H1 (cell line): Measurements from ENCODE around the gene FBXO44. TPM values are rescaled to one million over a fixed set of nuclear protein-coding genes. Genes with fewer than 3 reads are reported as not detected.

ENCODE experiments used
- CTCF ChIA-PET: fragments of 300-600 bp; sonication (Branson Sonifier 250); formaldehyde crosslinking; loops from one replicate; lab custom pipeline; 2021; ENCODE audit not compliant: partially characterized antibody; lab: Charles Lee
- POLR2A ChIA-PET: fragments of 300-600 bp; sonication (Branson Sonifier 250); formaldehyde crosslinking; loops from one replicate; lab custom pipeline; 2021; ENCODE audit warnings: inconsistent platforms; ENCODE audit not compliant: partially characterized antibody; lab: Charles Lee
- DNase-seq, 2 experiments: peaks; one replicate each; pipeline versions ENCODE4 v3.0.0 to v3.0.0-alpha.2; 2010 to 2022; ENCODE audit warnings: low spot score in 2 of 2, low read depth in 1 of 2, mixed read lengths in 1 of 2
- FAIRE-seq: peaks from 2 replicates; lab custom pipeline; 2011; peaks lifted over from hg19 to GRCh38; lab: Jason Lieb, UNC
- H2AFZ ChIP-seq: 2 replicates; pipeline ENCODE4 v1.8.1; 2012; ENCODE audit warnings: low read length, inconsistent platforms
- H2AK5ac ChIP-seq: 2 replicates; pipeline ENCODE4 v1.6.1; 2013; ENCODE audit warnings: low read depth, low read length
- H2BK120ac ChIP-seq: replicated peaks from 2 replicates; pipeline ENCODE3; 2013; ENCODE audit warnings: low read depth, low read length, inconsistent platforms
- H2BK12ac ChIP-seq: 2 replicates; pipeline ENCODE4 v1.6.1; 2013; ENCODE audit warnings: low read depth, low read length
- H2BK15ac ChIP-seq: 2 replicates; pipeline ENCODE4 v1.6.1; 2013; ENCODE audit warnings: low read length
- H2BK20ac ChIP-seq: 2 replicates; pipeline ENCODE4 v1.6.1; 2013; ENCODE audit warnings: low read length
- H2BK5ac ChIP-seq: 2 replicates; pipeline ENCODE4 v1.6.1; 2013; ENCODE audit warnings: low read depth, low read length
- H3K14ac ChIP-seq: 2 replicates; pipeline ENCODE4 v1.6.1; 2013; ENCODE audit warnings: inconsistent platforms; ENCODE audit not compliant: insufficient read length
- H3K18ac ChIP-seq: 2 replicates; pipeline ENCODE4 v1.6.1; 2013; ENCODE audit warnings: low read length; ENCODE audit errors: extremely low read depth
- H3K23ac ChIP-seq: 2 replicates; pipeline ENCODE4 v1.6.1; 2013; ENCODE audit warnings: inconsistent platforms; ENCODE audit not compliant: insufficient read length
- H3K23me2 ChIP-seq: 2 replicates; pipeline ENCODE4 v1.6.1; 2013; ENCODE audit warnings: low read depth, low read length
- H3K27ac ChIP-seq: 2 replicates; pipeline ENCODE4 v1.6.1; 2011; ENCODE audit warnings: low read depth, low read length, inconsistent platforms
- H3K27me3 ChIP-seq, 4 experiments: replicated peaks in 1 of 4; 1 replicate in 1 of 4; 2 replicates in 3 of 4; pipeline versions ENCODE4 v1.6.1 to v1.8.1; 2011 to 2013; ENCODE audit warnings: low read length in 3 of 4, mild to moderate bottlenecking in 3 of 4, inconsistent platforms in 2 of 4, mixed read lengths in 2 of 4, moderate library complexity in 1 of 4; ENCODE audit not compliant: control insufficient read depth in 3 of 4, insufficient read depth in 3 of 4; ENCODE audit errors: extremely low read depth in 1 of 4
- H3K36me3 ChIP-seq, 4 experiments: 2 replicates each; pipeline versions ENCODE4 v1.6.1 to v1.8.1; 2011 to 2013; ENCODE audit warnings: mild to moderate bottlenecking in 4 of 4, low read length in 3 of 4, moderate library complexity in 2 of 4, control low read depth in 1 of 4, inconsistent platforms in 1 of 4; ENCODE audit not compliant: insufficient read depth in 4 of 4, control insufficient read depth in 2 of 4
- H3K4ac ChIP-seq: replicated peaks from 2 replicates; pipeline ENCODE3; 2013; ENCODE audit warnings: low read length, low read depth, mixed read lengths, inconsistent platforms; ENCODE audit not compliant: insufficient read length
- H3K4me1 ChIP-seq, 4 experiments: replicated peaks in 1 of 4; 1 replicate in 1 of 4; 2 replicates in 3 of 4; pipeline versions ENCODE4 v1.6.1 to v1.8.1; 2011 to 2013; ENCODE audit warnings: low read length in 3 of 4, inconsistent platforms in 2 of 4, mixed read lengths in 1 of 4; ENCODE audit not compliant: insufficient read depth in 4 of 4, control insufficient read depth in 3 of 4
- H3K4me2 ChIP-seq, 2 experiments: 2 replicates each; pipeline versions ENCODE4 v1.6.1 to v1.8.1; 2011 to 2013; ENCODE audit warnings: low read depth in 2 of 2, low read length in 2 of 2, control low read depth in 1 of 2, inconsistent platforms in 1 of 2, mild to moderate bottlenecking in 1 of 2; ENCODE audit not compliant: insufficient read depth in 1 of 2
- H3K4me3 ChIP-seq, 4 experiments: fragments of 200-600, 300-600 bp in 1 of 4; sonication (generic), shearing (Covaris generic), sonication (Bioruptor Twin) in 1 of 4; 2 replicates each; pipeline versions ENCODE4 v1.5.1 to v1.8.1; 2011 to 2016; ENCODE audit warnings: low read length in 4 of 4, low read depth in 3 of 4, control low read depth in 2 of 4, inconsistent platforms in 2 of 4, mild to moderate bottlenecking in 2 of 4, mixed read lengths in 1 of 4, moderate library complexity in 1 of 4; ENCODE audit not compliant: insufficient read depth in 2 of 4; ENCODE audit errors: extremely low read depth in 1 of 4
- H3K56ac ChIP-seq: replicated peaks from 2 replicates; pipeline ENCODE3; 2013; ENCODE audit warnings: low read depth, mild to moderate bottlenecking, mixed read lengths, low read length, inconsistent platforms; ENCODE audit not compliant: insufficient read length
- H3K79me1 ChIP-seq: 2 replicates; pipeline ENCODE4 v1.6.1; 2013; ENCODE audit warnings: low read depth, low read length, control low read depth
- H3K79me2 ChIP-seq, 2 experiments: 2 replicates each; pipeline versions ENCODE4 v1.6.1 to v1.8.1; 2012 to 2013; ENCODE audit warnings: low read length in 2 of 2, mild to moderate bottlenecking in 2 of 2, inconsistent platforms in 1 of 2; ENCODE audit not compliant: insufficient read depth in 2 of 2, control insufficient read depth in 1 of 2
- H3K9ac ChIP-seq, 4 experiments: replicated peaks in 1 of 4; 1 replicate in 1 of 4; 2 replicates in 3 of 4; pipeline versions ENCODE4 v1.6.1 to v1.8.1; 2011 to 2013; ENCODE audit warnings: low read depth in 3 of 4, low read length in 3 of 4, control low read depth in 2 of 4, mild to moderate bottlenecking in 2 of 4, moderate library complexity in 2 of 4, inconsistent platforms in 1 of 4; ENCODE audit errors: extremely low read depth in 1 of 4
- H3K9me3 ChIP-seq, 2 experiments: 2 replicates each; pipeline versions ENCODE4 v1.6.1 to v1.8.1; 2012 to 2013; ENCODE audit warnings: mild to moderate bottlenecking in 2 of 2, moderate library complexity in 2 of 2, control low read depth in 1 of 2, inconsistent platforms in 1 of 2, low read depth in 1 of 2, low read length in 1 of 2, mixed read lengths in 1 of 2; ENCODE audit not compliant: insufficient read depth in 2 of 2
- H4K20me1 ChIP-seq, 2 experiments: replicated peaks in 1 of 2; 2 replicates each; pipeline versions ENCODE3 to v1.8.1; 2011 to 2013; ENCODE audit warnings: inconsistent platforms in 2 of 2, low read length in 2 of 2, mild to moderate bottlenecking in 1 of 2; ENCODE audit not compliant: insufficient read depth in 2 of 2, control insufficient read depth in 1 of 2
- H4K5ac ChIP-seq: 2 replicates; pipeline ENCODE4 v1.6.1; 2013; ENCODE audit warnings: low read length, low read depth, mixed read lengths, inconsistent platforms; ENCODE audit not compliant: insufficient read length
- H4K8ac ChIP-seq: 2 replicates; pipeline ENCODE4 v1.8.0; 2013; ENCODE audit warnings: mild to moderate bottlenecking, moderate library complexity, low read length, inconsistent platforms; ENCODE audit not compliant: insufficient read depth; ENCODE audit errors: extremely low read depth
- H4K91ac ChIP-seq: replicated peaks from 2 replicates; pipeline ENCODE3; 2013; ENCODE audit warnings: low read length, mixed read lengths, inconsistent platforms; ENCODE audit not compliant: insufficient read length
- BACH1 ChIP-seq: IDR thresholded peaks from 2 replicates; pipeline ENCODE4 v1.6.1; 2012; ENCODE audit warnings: low read length, improper control_type of control experiment
- BRCA1 ChIP-seq: IDR thresholded peaks from 2 replicates; pipeline ENCODE4 v1.6.1; 2012; ENCODE audit warnings: low read depth, low read length, improper control_type of control experiment
- EZH2 ChIP-seq: fragments of 200-600 bp; sonication (generic); IDR thresholded peaks from 2 replicates; pipeline ENCODE4 v1.7.1; 2012; ENCODE audit warnings: low read depth, mild to moderate bottlenecking, moderate library complexity, low read length, inconsistent platforms; ENCODE audit not compliant: severe bottlenecking
- JUN ChIP-seq: IDR thresholded peaks from 2 replicates; pipeline ENCODE4 v1.6.1; 2011; ENCODE audit warnings: low read depth, mild to moderate bottlenecking, improper control_type of control experiment, low read length
- POU5F1 ChIP-seq: IDR thresholded peaks from 2 replicates; pipeline ENCODE4 v1.6.1; 2011; ENCODE audit warnings: low read depth, mild to moderate bottlenecking, low read length, moderate library complexity
- SIRT6 ChIP-seq: IDR thresholded peaks from one replicate; pipeline ENCODE4 v1.7.1; 2012; ENCODE audit warnings: low read length, inconsistent platforms
- TAF7 ChIP-seq: optimal IDR thresholded peaks from 2 replicates; pipeline ENCODE3; 2011; ENCODE audit warnings: low read depth, mild to moderate bottlenecking, inconsistent platforms, low read length, moderate library complexity, borderline replicate concordance
- TCF12 ChIP-seq: IDR thresholded peaks from 2 replicates; pipeline ENCODE4 v1.6.1; 2011; ENCODE audit warnings: low read depth, mild to moderate bottlenecking, low read length
- ZNF274 ChIP-seq: IDR thresholded peaks from 2 replicates; pipeline ENCODE4 v1.7.0; 2012; ENCODE audit warnings: low read length, borderline replicate concordance; ENCODE audit errors: extremely low read depth
- WGBS, 2 experiments: shearing (Covaris generic) in 1 of 2; methylation state at CpG; one replicate each; pipeline versions ENCODE4 v1.1.6 to v1.1.7; 2013 to 2015; ENCODE audit warnings: low lambda C conversion rate in 2 of 2, mixed read lengths in 2 of 2, inconsistent platforms in 1 of 2, low coverage in 1 of 2, missing lambda C conversion rate in 1 of 2; ENCODE audit not compliant: insufficient replicate concordance in 2 of 2, insufficient coverage in 1 of 2, insufficient read length in 1 of 2; ENCODE audit errors: extremely low coverage in 1 of 2, missing lambda C conversion rate in 1 of 2; 5-methylcytosine and 5-hydroxymethylcytosine counted together
- polyA plus RNA-seq, 7 experiments: library from polyadenylated mRNA; depleted of rRNA in 3 of 7; stranded (reverse) in 5 of 7; unstranded in 2 of 7; fragments of >200 nt in 5 of 7; fragments of 200-250 nt in 2 of 7; gene quantifications; 1 replicate in 5 of 7; 2 replicates in 1 of 7; 4 replicates in 1 of 7; pipeline versions ENCODE4 v1.2.1 to v1.2.3, GENCODE V29; 2011 to 2013; ENCODE audit warnings: missing spikeins in 2 of 7, mixed read lengths in 2 of 7
- total RNA-seq: library from RNA; stranded (reverse); fragmentation: NEBNext Ultra II Directional; extraction: Animal tissue kit (Norgen Biotek cat#: 25700); gene quantifications from 2 replicates; pipeline ENCODE4 v1.2.1, GENCODE V29; 2021
- TF ChIP-seq, protein P1 (sequence below), 3 experiments: IDR thresholded peaks; 1 replicate in 2 of 3; 2 replicates in 1 of 3; pipeline versions ENCODE4 v1.5.1 to v1.6.1; 2011; ENCODE audit warnings: low read length in 3 of 3, mild to moderate bottlenecking in 3 of 3, inconsistent platforms in 2 of 3, low read depth in 1 of 3, moderate library complexity in 1 of 3; ENCODE audit not compliant: insufficient read depth in 1 of 3; ENCODE audit errors: control extremely low read depth in 1 of 3
- TF ChIP-seq, protein P2 (sequence below): IDR thresholded peaks from 2 replicates; pipeline ENCODE4 v1.6.1; 2011; ENCODE audit warnings: low read depth, mild to moderate bottlenecking, low read length; ENCODE audit not compliant: insufficient read depth

FBXO44 gene
- total and polyA plus RNA-seq, 2 of the 8 experiments (the other 6 are each of a cell fraction or from before 2014, with no cell fraction given): 27.0 to 27.2 TPM

DNA sequence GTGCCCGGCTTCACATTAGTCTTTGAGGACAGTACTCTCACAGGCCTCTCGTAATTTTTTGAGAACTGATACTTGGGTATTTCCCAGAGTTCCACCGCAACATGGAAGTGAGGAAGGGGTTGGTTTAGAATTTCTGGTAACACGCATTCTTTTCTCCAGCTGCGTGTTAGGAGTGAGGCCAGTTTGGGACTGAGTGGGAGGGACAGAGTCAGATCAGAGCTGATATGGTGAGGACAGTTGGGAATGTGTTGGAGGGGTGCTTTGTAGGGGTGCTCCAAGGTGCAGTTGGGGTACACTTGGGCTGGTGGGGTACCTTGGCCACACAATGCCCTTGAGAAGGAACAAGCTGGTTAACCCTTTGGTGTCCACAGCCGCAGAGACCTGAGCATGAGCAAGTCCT is 16.1 kb downstream of the FBXO44 start:
- H4K8ac ChIP-seq: no peak overlapping the region; the same call in 1 of the 2 replicates
- no peak overlapping the region for H4K91ac ChIP-seq
- no peak overlapping the region for H3K4ac ChIP-seq
- DNase-seq: no peak
- H3K36me3 ChIP-seq: peaks cover 25 to 67% (median 40%) of the 10 kb centered on the region in 4 experiments
- H3K23ac ChIP-seq: no peak overlapping the region
- H2BK12ac ChIP-seq: no peak overlapping the region
- H2AFZ ChIP-seq: no peak overlapping the region
- no peak overlapping the region for H2BK5ac ChIP-seq
- no peak overlapping the region for H2BK120ac ChIP-seq
- no peak overlapping the region for H4K5ac ChIP-seq
- no peak overlapping the region for H3K4me2 ChIP-seq
- no peak overlapping the region for H3K9ac ChIP-seq
- ChIA-PET POLR2A (interaction anchor here (0.9 to 32.0 kb wide), 5 partner anchors 2 to 132 kb away, joined by 3 to 1025 read pairs (median 6); partner anchors contain the start of genes DRAXIN, FBXO6 and MAD2L2), CTCF (interaction anchor here (1.1 to 21.6 kb wide), 5 partner anchors 11 to 115 kb away, joined by 3 to 266 read pairs (median 8); no protein-coding TSS in a partner anchor)
- H3K9me3 ChIP-seq: no peaks in the 10 kb centered on the region
- no peaks in the 10 kb centered on the region for H3K23me2 ChIP-seq
- no peak overlapping the region for H2BK15ac ChIP-seq
- no peak overlapping the region for H3K4me3 ChIP-seq
- H3K18ac ChIP-seq: no peak overlapping the region
- WGBS, 2 experiments: 88% methylated on average over 6 of the region's 6 CpGs; no CpG with 5 or more reads in 1 of the 2 experiments
- no peak overlapping the region for H2BK20ac ChIP-seq
- H3K4me1 ChIP-seq: no peaks in the 10 kb centered on the region; a peak in 2 of 7 replicates
- FAIRE-seq: no peak
- no peak overlapping the region for H2AK5ac ChIP-seq
- peaks cover 22 to 31% of the 10 kb centered on the region in 2 experiments for H4K20me1 ChIP-seq
- no peaks in the 10 kb centered on the region for H3K79me2 ChIP-seq
- H3K27ac ChIP-seq: no peak overlapping the region
- H3K14ac ChIP-seq: no peak overlapping the region
- no peak overlapping the region for H3K56ac ChIP-seq
- H3K79me1 ChIP-seq: peaks cover 5% of the 10 kb centered on the region; the same call in 1 of the 2 replicates
- no peaks in the 10 kb centered on the region for H3K27me3 ChIP-seq
- TF ChIP-seq ZNF274 (no peak), TAF7 (no peak), JUN (no peak), EZH2 (no peak), POU5F1 (no peak), BRCA1 (no peak), TCF12 (no peak), BACH1 (no peak), SIRT6 (no peak)
- TF ChIP-seq, protein P1, sequence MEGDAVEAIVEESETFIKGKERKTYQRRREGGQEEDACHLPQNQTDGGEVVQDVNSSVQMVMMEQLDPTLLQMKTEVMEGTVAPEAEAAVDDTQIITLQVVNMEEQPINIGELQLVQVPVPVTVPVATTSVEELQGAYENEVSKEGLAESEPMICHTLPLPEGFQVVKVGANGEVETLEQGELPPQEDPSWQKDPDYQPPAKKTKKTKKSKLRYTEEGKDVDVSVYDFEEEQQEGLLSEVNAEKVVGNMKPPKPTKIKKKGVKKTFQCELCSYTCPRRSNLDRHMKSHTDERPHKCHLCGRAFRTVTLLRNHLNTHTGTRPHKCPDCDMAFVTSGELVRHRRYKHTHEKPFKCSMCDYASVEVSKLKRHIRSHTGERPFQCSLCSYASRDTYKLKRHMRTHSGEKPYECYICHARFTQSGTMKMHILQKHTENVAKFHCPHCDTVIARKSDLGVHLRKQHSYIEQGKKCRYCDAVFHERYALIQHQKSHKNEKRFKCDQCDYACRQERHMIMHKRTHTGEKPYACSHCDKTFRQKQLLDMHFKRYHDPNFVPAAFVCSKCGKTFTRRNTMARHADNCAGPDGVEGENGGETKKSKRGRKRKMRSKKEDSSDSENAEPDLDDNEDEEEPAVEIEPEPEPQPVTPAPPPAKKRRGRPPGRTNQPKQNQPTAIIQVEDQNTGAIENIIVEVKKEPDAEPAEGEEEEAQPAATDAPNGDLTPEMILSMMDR (IDR thresholded peaks at IDR 0.05; ENCODE audit: control extremely low read depth in 1 of 3, insufficient read depth in 1 of 3, low read depth in 1 of 3, low read length in 3 of 3): no peak
- TF ChIP-seq, protein P2, sequence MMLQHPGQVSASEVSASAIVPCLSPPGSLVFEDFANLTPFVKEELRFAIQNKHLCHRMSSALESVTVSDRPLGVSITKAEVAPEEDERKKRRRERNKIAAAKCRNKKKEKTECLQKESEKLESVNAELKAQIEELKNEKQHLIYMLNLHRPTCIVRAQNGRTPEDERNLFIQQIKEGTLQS: no peak
